Measurements from ENCODE around the gene DNAJB11. TPM values are rescaled to one million over a fixed set of nuclear protein-coding genes. Genes with fewer than 3 reads are reported as not detected.

Gene DNAJB11
- total RNA-seq, 3 donors from 2014 or later: 40.0 to 41.6 (median 41.6) TPM

GRCh38 chr3:186532598-186533072 lies 37.9 kb upstream of the DNAJB11 start:
- DNase-seq (ENCODE audit: low spot score in 2 of 2): no peak
- H3K36me3 ChIP-seq: no peaks in the 10 kb centered on the region
- H3K27me3 ChIP-seq: no peaks in the 10 kb centered on the region
- H3K27ac ChIP-seq: no peak overlapping the region
- H3K4me1 ChIP-seq: no peaks in the 10 kb centered on the region
- TF ChIP-seq POLR2A (IDR thresholded peaks at IDR 0.05) (no peak), CTCF (IDR thresholded peaks at IDR 0.05) (no peak), POLR2AphosphoS5 (IDR thresholded peaks at IDR 0.05) (no peak)
- intact Hi-C loops (cut with DNase I; ENCODE audit: low total_unique reads): loop anchor here (10.0 kb wide), 2 partner anchors 268 to 548 kb away; no protein-coding TSS in a partner anchor
- H3K4me3 ChIP-seq: no peak overlapping the region
- H3K9me3 ChIP-seq: no peaks in the 10 kb centered on the region

- no peak overlapping the region for H3K27ac ChIP-seq
Measured at GRCh38 chr3:186534113-186534669, 36.3 kb upstream of the DNAJB11 start.

GRCh38 chr3:186536883-186537844 lies 33.4 kb upstream of the DNAJB11 start:
- no peak overlapping the region for H3K27ac ChIP-seq
- H3K4me1 ChIP-seq: peaks cover 0 to 4% of the 10 kb centered on the region in 2 donors
- H3K4me3 ChIP-seq: no peak overlapping the region
- H3K9me3 ChIP-seq: no peaks in the 10 kb centered on the region
- H3K27me3 ChIP-seq: no peaks in the 10 kb centered on the region
- intact Hi-C loops (cut with DNase I; ENCODE audit: low total_unique reads): loop anchor here (10.0 kb wide), 2 partner anchors 272 to 552 kb away; no protein-coding TSS in a partner anchor
- no peaks in the 10 kb centered on the region for H3K36me3 ChIP-seq
- no peak for DNase-seq (ENCODE audit: low spot score in 2 of 2)
- TF ChIP-seq CTCF (IDR thresholded peaks at IDR 0.05) (no peak), POLR2AphosphoS5 (IDR thresholded peaks at IDR 0.05) (no peak), POLR2A (IDR thresholded peaks at IDR 0.05) (no peak)

More at GRCh38 chr3:186534113-186534669, 36.3 kb upstream of the DNAJB11 start:
- H3K4me3 ChIP-seq: no peak overlapping the region
- H3K9me3 ChIP-seq: no peaks in the 10 kb centered on the region
- no peaks in the 10 kb centered on the region for H3K4me1 ChIP-seq
- TF ChIP-seq CTCF (IDR thresholded peaks at IDR 0.05) (no peak), POLR2A (IDR thresholded peaks at IDR 0.05) (no peak), POLR2AphosphoS5 (IDR thresholded peaks at IDR 0.05) (no peak)
- no peaks in the 10 kb centered on the region for H3K27me3 ChIP-seq
- no peaks in the 10 kb centered on the region for H3K36me3 ChIP-seq
- intact Hi-C loops (cut with DNase I; ENCODE audit: low total_unique reads): loop anchor here (10.0 kb wide), 2 partner anchors 269 to 549 kb away; no protein-coding TSS in a partner anchor
- DNase-seq (ENCODE audit: low spot score in 2 of 2): no peak

- Histone ChIP-seq H3K36me3 (no peaks in the 10 kb centered on the region), H3K4me3 (no peak overlapping the region), H3K27me3 (no peaks in the 10 kb centered on the region), H3K4me1 (peaks cover 0 to 4% of the 10 kb centered on the region in 2 donors), H3K9me3 (no peaks in the 10 kb centered on the region), H3K27ac (no peak overlapping the region)
- TF ChIP-seq POLR2A (IDR thresholded peaks at IDR 0.05): no peak
- TF ChIP-seq CTCF (IDR thresholded peaks at IDR 0.05): no peak
- TF ChIP-seq POLR2AphosphoS5 (IDR thresholded peaks at IDR 0.05): no peak
- no peak for DNase-seq (ENCODE audit: low spot score in 2 of 2)
- intact Hi-C loops (cut with DNase I; ENCODE audit: low total_unique reads): loop anchor here (10.0 kb wide), 2 partner anchors 274 to 554 kb away; no protein-coding TSS in a partner anchor
Measured at GRCh38 chr3:186538779-186539178, 31.7 kb upstream of the DNAJB11 start.

All from breast epithelium (tissue), 4 donors.